Naive thymus-derived CD4-positive, alpha-beta T cell (primary cell): Measurements from ENCODE around the gene SEMA4C. TPM values are rescaled to one million over a fixed set of nuclear protein-coding genes. Genes with fewer than 3 reads are reported as not detected.
"Not testable (repeated sequence)": the region's sequence is repeated elsewhere in the genome, so short reads cannot be mapped to it uniquely, and the experiment has no call there.

ENCODE experiments used
- ATAC-seq: fragments of 150-1000 bp; cut with Tn5 transposase; 2 replicates; pipeline ENCODE4 v1.10.0; 2021; ENCODE audit warnings: mild to moderate bottlenecking, moderate library complexity
- CTCF ChIA-PET: fragments of 350-600 bp; sonication (Branson Sonifier 250); formaldehyde crosslinking; loops from one replicate; lab custom pipeline; 2021; ENCODE audit warnings: antibody characterized with exemption; lab: Charles Lee
- POLR2A ChIA-PET: fragments of 350-600 bp; sonication (Branson Sonifier 250); formaldehyde crosslinking; loops from one replicate; lab custom pipeline; 2021; ENCODE audit warnings: antibody characterized with exemption, inconsistent platforms; lab: Charles Lee
- DNase-seq, 9 donors: peaks; one replicate each; pipeline versions ENCODE4 v3.0.0 to v3.0.0-alpha.2; 2020 to 2022; ENCODE audit warnings: mixed read lengths in 1 of 9
- H3K27ac ChIP-seq: one replicate; pipeline ENCODE4 v1.7.0; 2013; ENCODE audit warnings: mild to moderate bottlenecking, low read depth, low read length, moderate library complexity
- H3K27me3 ChIP-seq, 2 donors: one replicate each; pipeline ENCODE4 v1.7.0; 2013; ENCODE audit warnings: low read length in 2 of 2, mild to moderate bottlenecking in 2 of 2, moderate library complexity in 2 of 2; ENCODE audit not compliant: control insufficient read depth in 2 of 2, insufficient read depth in 2 of 2
- H3K36me3 ChIP-seq, 3 experiments: 1 replicate in 2 of 3; 2 replicates in 1 of 3; pipeline ENCODE4 v1.7.0; 2013; ENCODE audit warnings: low read length in 3 of 3, mild to moderate bottlenecking in 3 of 3, moderate library complexity in 1 of 3; ENCODE audit not compliant: insufficient read depth in 3 of 3, control insufficient read depth in 2 of 3
- H3K4me1 ChIP-seq, 2 donors: one replicate each; pipeline ENCODE4 v1.7.0; 2013; ENCODE audit warnings: low read length in 2 of 2, mild to moderate bottlenecking in 2 of 2, moderate library complexity in 1 of 2; ENCODE audit not compliant: control insufficient read depth in 2 of 2, insufficient read depth in 2 of 2
- H3K4me3 ChIP-seq: 2 replicates; pipeline ENCODE4 v1.7.0; 2013; ENCODE audit warnings: mild to moderate bottlenecking, low read length
- H3K9me3 ChIP-seq, 3 experiments: 1 replicate in 2 of 3; 2 replicates in 1 of 3; pipeline ENCODE4 v1.7.0; 2013; ENCODE audit warnings: low read length in 3 of 3; ENCODE audit not compliant: control insufficient read depth in 2 of 3
- H3K27ac Mint-ChIP-seq, 9 donors: one replicate each; pipeline ENCODE4 v1.8.0; 2020 to 2022; ENCODE audit warnings: mixed read lengths in 9 of 9, mild to moderate bottlenecking in 8 of 9, moderate library complexity in 5 of 9, inconsistent platforms in 2 of 9
- H3K27me3 Mint-ChIP-seq, 5 donors: one replicate each; pipeline ENCODE4 v1.8.0; 2021 to 2022; ENCODE audit warnings: mixed read lengths in 5 of 5, mild to moderate bottlenecking in 1 of 5
- H3K36me3 Mint-ChIP-seq, 5 donors: one replicate each; pipeline ENCODE4 v1.8.0; 2020 to 2022; ENCODE audit warnings: mixed read lengths in 5 of 5, mild to moderate bottlenecking in 3 of 5, inconsistent platforms in 1 of 5
- H3K4me1 Mint-ChIP-seq, 7 donors: one replicate each; pipeline ENCODE4 v1.8.0; 2020 to 2022; ENCODE audit warnings: mixed read lengths in 7 of 7, mild to moderate bottlenecking in 3 of 7, inconsistent platforms in 1 of 7
- H3K4me3 Mint-ChIP-seq, 10 donors: one replicate each; pipeline ENCODE4 v1.8.0; 2020 to 2022; ENCODE audit warnings: mild to moderate bottlenecking in 10 of 10, mixed read lengths in 10 of 10, moderate library complexity in 6 of 10, inconsistent platforms in 2 of 10
- H3K9me3 Mint-ChIP-seq, 11 donors: one replicate each; pipeline ENCODE4 v1.8.0; 2020 to 2022; ENCODE audit warnings: mixed read lengths in 11 of 11, mild to moderate bottlenecking in 4 of 11, inconsistent platforms in 1 of 11, moderate library complexity in 1 of 11
- intact Hi-C, 2 donors: fragments of 100-400 bp; cut with micrococcal nuclease; formaldehyde crosslinking; loops; one replicate each; pipeline ENCODE4 v1.15.1; 2023
- polyA plus RNA-seq, 2 donors: library from polyadenylated mRNA; unstranded; fragments of 300-500 nt; fragmentation: Illumina TruSeq; gene quantifications; one replicate each; pipeline ENCODE4 v1.2.3, GENCODE V29; 2021
- total RNA-seq, 6 experiments: library from RNA in 5 of 6; stranded (reverse) in 5 of 6; gene quantifications; 1 replicate in 5 of 6; 2 replicates in 1 of 6; pipeline ENCODE4 v1.2.3 and lab custom pipeline; 2021 to 2026

The SEMA4C gene
- total and polyA plus RNA-seq, 7 experiments from 2014 or later = 3.1 to 74.7 (median 34.4) TPM

- Mint-ChIP-seq H3K27ac (peak overlapping the region in 3 of 9 donors; percentile 82 to 92 (median 89)), H3K36me3 (peaks cover 0 to 21% (median 6%) of the 10 kb centered on the region in 5 donors), H3K4me3 (peak overlapping the region in 2 of 10 donors; percentile 66 to 95), H3K4me1 (peaks cover 23 to 38% (median 31%) of the 10 kb centered on the region in 7 donors), H3K9me3 (no peaks in the 10 kb centered on the region), H3K27me3 (peaks cover 0 to 5% (median 0%) of the 10 kb centered on the region in 5 donors)
- Histone ChIP-seq H3K27ac (peak overlapping the region; percentile 84), H3K27me3 (no peaks in the 10 kb centered on the region), H3K4me1 (peaks cover 24 to 28% of the 10 kb centered on the region in 2 donors), H3K36me3 (peaks cover 0 to 58% (median 7%) of the 10 kb centered on the region in 3 experiments), H3K9me3 (no peaks in the 10 kb centered on the region), H3K4me3 (no peak overlapping the region)
- ChIA-PET CTCF (interaction anchor here (1.2 kb wide), 1 partner anchor 8 kb away, joined by 6 read pairs; the partner anchor contains the start of gene ANKRD39), POLR2A (interaction anchor here (1.4 to 15.0 kb wide), 2 partner anchors 32 to 83 kb away, joined by 4 to 288 read pairs; no protein-coding TSS in a partner anchor)
- intact Hi-C loops = no loop called here
- ATAC-seq (no peak), DNase-seq (no peak)
Measured at GRCh38 chr2:96866149-96866548, 3.7 kb downstream of the SEMA4C start.

- DNase-seq = no peak
- intact Hi-C loops = no loop called here
- ATAC-seq = no peak
- no peaks in the 10 kb centered on the region for H3K9me3 ChIP-seq
- no peak overlapping the region for H3K27ac ChIP-seq
- H3K4me1 ChIP-seq = peaks cover 21 to 23% of the 10 kb centered on the region in 2 donors
- H3K27ac Mint-ChIP-seq = peak overlapping the region in 5 of 9 donors; percentile 16 to 84 (median 48)
- ChIA-PET POLR2A (interaction anchor here (15.0 kb wide), 1 partner anchor 83 kb away, joined by 288 read pairs; no protein-coding TSS in a partner anchor), CTCF (interaction anchor here (0.7 to 1.9 kb wide), 3 partner anchors 50 to 94 kb away, joined by 3 to 11 read pairs (median 4); no protein-coding TSS in a partner anchor)
- peaks cover 0 to 2% (median 0%) of the 10 kb centered on the region in 5 donors for H3K27me3 Mint-ChIP-seq
- H3K4me3 Mint-ChIP-seq = peak overlapping the region in 4 of 10 donors; percentile 21 to 66 (median 50)
- peaks cover 0 to 63% (median 7%) of the 10 kb centered on the region in 3 experiments for H3K36me3 ChIP-seq
- peaks cover 0 to 21% (median 6%) of the 10 kb centered on the region in 5 donors for H3K36me3 Mint-ChIP-seq
- peaks cover 20 to 33% (median 27%) of the 10 kb centered on the region in 7 donors for H3K4me1 Mint-ChIP-seq
- H3K9me3 Mint-ChIP-seq = no peaks in the 10 kb centered on the region
- H3K27me3 ChIP-seq = no peaks in the 10 kb centered on the region
- H3K4me3 ChIP-seq = no peak overlapping the region
Measured at GRCh38 chr2:96865654-96866053, 4.2 kb downstream of the SEMA4C start.

- DNase-seq = no peak
- intact Hi-C loops = no loop called here
- Mint-ChIP-seq H3K4me1 (peaks cover 23 to 41% (median 33%) of the 10 kb centered on the region in 7 donors), H3K36me3 (peaks cover 4 to 23% (median 9%) of the 10 kb centered on the region in 5 donors), H3K27ac (no peak overlapping the region), H3K4me3 (no peak overlapping the region), H3K9me3 (no peaks in the 10 kb centered on the region), H3K27me3 (no peaks in the 10 kb centered on the region)
- H3K4me3 ChIP-seq = no peak overlapping the region
- ChIA-PET POLR2A (interaction anchor here (1.1 to 15.0 kb wide), 2 partner anchors 62 to 84 kb away, joined by 3 to 288 read pairs; no protein-coding TSS in a partner anchor), CTCF (interaction anchor here (0.7 to 1.9 kb wide), 4 partner anchors 27 to 95 kb away, joined by 3 to 11 read pairs (median 4); no protein-coding TSS in a partner anchor)
- no peaks in the 10 kb centered on the region for H3K27me3 ChIP-seq
- peaks cover 0 to 70% (median 7%) of the 10 kb centered on the region in 3 experiments for H3K36me3 ChIP-seq
- ATAC-seq = no peak
- no peak overlapping the region for H3K27ac ChIP-seq
- H3K9me3 ChIP-seq = no peaks in the 10 kb centered on the region
- H3K4me1 ChIP-seq = peaks cover 19 to 20% of the 10 kb centered on the region in 2 donors
Measured at GRCh38 chr2:96864343-96865091, 5.4 kb downstream of the SEMA4C start.

GRCh38 chr2:96863575-96864342 lies 6.1 kb downstream of the SEMA4C start:
- H3K4me3 ChIP-seq = no peak overlapping the region
- H3K27ac Mint-ChIP-seq = peak overlapping the region in 3 of 9 donors; percentile 5 to 50 (median 47)
- CTCF ChIA-PET = interaction anchor here (1.2 to 1.9 kb wide), 4 partner anchors 28 to 98 kb away, joined by 3 to 11 read pairs (median 4); no protein-coding TSS in a partner anchor
- H3K27me3 ChIP-seq = no peaks in the 10 kb centered on the region
- peaks cover 0 to 70% (median 7%) of the 10 kb centered on the region in 3 experiments for H3K36me3 ChIP-seq
- H3K27ac ChIP-seq = no peak overlapping the region
- intact Hi-C loops = no loop called here
- H3K9me3 ChIP-seq = no peaks in the 10 kb centered on the region
- peaks cover 26 to 47% (median 40%) of the 10 kb centered on the region in 7 donors for H3K4me1 Mint-ChIP-seq
- H3K4me1 ChIP-seq = peaks cover 20 to 25% of the 10 kb centered on the region in 2 donors
- H3K9me3 Mint-ChIP-seq = peaks cover 0 to 2% (median 0%) of the 10 kb centered on the region in 11 donors
- ATAC-seq (no peak), DNase-seq (no peak)
- no peaks in the 10 kb centered on the region for H3K27me3 Mint-ChIP-seq
- POLR2A ChIA-PET = interaction anchor here (0.6 to 15.0 kb wide), 3 partner anchors 9 to 85 kb away, joined by 3 to 288 read pairs (median 3); no protein-coding TSS in a partner anchor
- H3K4me3 Mint-ChIP-seq = no peak overlapping the region
- peaks cover 4 to 23% (median 9%) of the 10 kb centered on the region in 5 donors for H3K36me3 Mint-ChIP-seq

GRCh38 chr2:96863056-96863455 lies 6.8 kb downstream of the SEMA4C start:
- DNase-seq, H3K4me3 Mint-ChIP-seq, H3K9me3 Mint-ChIP-seq, H3K27me3 Mint-ChIP-seq, H3K9me3 ChIP-seq, H3K4me3 ChIP-seq, intact Hi-C loops, H3K27ac ChIP-seq, H3K27me3 ChIP-seq, ATAC-seq: not testable (repeated sequence)
- POLR2A ChIA-PET = interaction anchor here (0.6 to 15.0 kb wide), 2 partner anchors 10 to 86 kb away, joined by 3 to 288 read pairs; no protein-coding TSS in a partner anchor
- CTCF ChIA-PET = interaction anchor here (1.2 kb wide), 1 partner anchor 98 kb away, joined by 3 read pairs; no protein-coding TSS in a partner anchor
- Mint-ChIP-seq H3K4me1 (peaks cover 25 to 46% (median 41%) of the 10 kb centered on the region in 7 donors), H3K36me3 (peaks cover 4 to 23% (median 9%) of the 10 kb centered on the region in 5 donors), H3K27ac (peak overlapping the region in 5 of 9 donors; percentile 5 to 71 (median 50))
- peaks cover 19 to 26% of the 10 kb centered on the region in 2 donors for H3K4me1 ChIP-seq
- H3K36me3 ChIP-seq = peaks cover 0 to 70% (median 7%) of the 10 kb centered on the region in 3 experiments
